CD4-positive, alpha-beta T cell treated with Interleukin-4 for 1 hour (primary cell): Measurements from ENCODE around the gene SWAP70.
"Not testable (repeated sequence)": the region's sequence is repeated elsewhere in the genome, so short reads cannot be mapped to it uniquely, and the experiment has no call there.

ENCODE experiments used
- DNase-seq, 2 donors: peaks; one replicate each; pipeline ENCODE4 v3.0.0-alpha.2; 2020 to 2022

The SWAP70 gene

GRCh38 chr11:9693801-9694553 is 30.1 kb downstream of the SWAP70 start:
- no peak for DNase-seq

GRCh38 chr11:9695228-9695627 is 31.4 kb downstream of the SWAP70 start:
- DNase-seq, result not testable (repeated sequence)

GRCh38 chr11:9697766-9698165 is 33.9 kb downstream of the SWAP70 start:
- DNase-seq, result no peak

GRCh38 chr11:9700105-9700801 is 36.4 kb downstream of the SWAP70 start:
- DNase-seq, result no peak

- no peak for DNase-seq
Measured at GRCh38 chr11:9701799-9702198, 37.9 kb downstream of the SWAP70 start.

GRCh38 chr11:9703280-9703679 is 39.4 kb downstream of the SWAP70 start:
- DNase-seq, result no peak

- DNase-seq, result no peak
Measured at GRCh38 chr11:9704037-9704436, 40.2 kb downstream of the SWAP70 start.

GRCh38 chr11:9704620-9705019 is 40.7 kb downstream of the SWAP70 start:
- no peak for DNase-seq

GRCh38 chr11:9705361-9705760 is 41.5 kb downstream of the SWAP70 start:
- not testable (repeated sequence) for DNase-seq

GRCh38 chr11:9708544-9708943 is 44.7 kb downstream of the SWAP70 start:
- no peak for DNase-seq

- DNase-seq, result no peak
Measured at GRCh38 chr11:9710223-9710622, 46.3 kb downstream of the SWAP70 start.

GRCh38 chr11:9710852-9711251 is 47.0 kb downstream of the SWAP70 start:
- DNase-seq, result no peak

GRCh38 chr11:9711454-9712307 is 47.8 kb downstream of the SWAP70 start:
- no peak for DNase-seq

GRCh38 chr11:9714272-9714940 is 50.5 kb downstream of the SWAP70 start:
- DNase-seq, result no peak

GRCh38 chr11:9716275-9717039 is 52.6 kb downstream of the SWAP70 start:
- peak; percentile 9 to 30 for DNase-seq

- no peak for DNase-seq
Measured at GRCh38 chr11:9717040-9717357, 53.1 kb downstream of the SWAP70 start.

GRCh38 chr11:9717719-9718118 is 53.8 kb downstream of the SWAP70 start:
- no peak for DNase-seq

- DNase-seq, result no peak
Measured at GRCh38 chr11:9718147-9718546, 54.3 kb downstream of the SWAP70 start.

GRCh38 chr11:9719566-9720289 is 55.9 kb downstream of the SWAP70 start:
- no peak for DNase-seq

- DNase-seq, result no peak
Measured at GRCh38 chr11:9720290-9720630, 56.4 kb downstream of the SWAP70 start.

GRCh38 chr11:9722023-9722422 is 58.1 kb downstream of the SWAP70 start:
- no peak for DNase-seq

GRCh38 chr11:9722893-9723292 is 59.0 kb downstream of the SWAP70 start:
- DNase-seq, result no peak
